NCI-H2196 (cell line): ENCODE data around the gene KCNMA1.

Experiments
- DNase-seq: peaks from one replicate; lab custom pipeline; 2025; ENCODE audit not compliant: unreplicated experiment; lab: John Stamatoyannopoulos, UW

The KCNMA1 gene

DNA sequence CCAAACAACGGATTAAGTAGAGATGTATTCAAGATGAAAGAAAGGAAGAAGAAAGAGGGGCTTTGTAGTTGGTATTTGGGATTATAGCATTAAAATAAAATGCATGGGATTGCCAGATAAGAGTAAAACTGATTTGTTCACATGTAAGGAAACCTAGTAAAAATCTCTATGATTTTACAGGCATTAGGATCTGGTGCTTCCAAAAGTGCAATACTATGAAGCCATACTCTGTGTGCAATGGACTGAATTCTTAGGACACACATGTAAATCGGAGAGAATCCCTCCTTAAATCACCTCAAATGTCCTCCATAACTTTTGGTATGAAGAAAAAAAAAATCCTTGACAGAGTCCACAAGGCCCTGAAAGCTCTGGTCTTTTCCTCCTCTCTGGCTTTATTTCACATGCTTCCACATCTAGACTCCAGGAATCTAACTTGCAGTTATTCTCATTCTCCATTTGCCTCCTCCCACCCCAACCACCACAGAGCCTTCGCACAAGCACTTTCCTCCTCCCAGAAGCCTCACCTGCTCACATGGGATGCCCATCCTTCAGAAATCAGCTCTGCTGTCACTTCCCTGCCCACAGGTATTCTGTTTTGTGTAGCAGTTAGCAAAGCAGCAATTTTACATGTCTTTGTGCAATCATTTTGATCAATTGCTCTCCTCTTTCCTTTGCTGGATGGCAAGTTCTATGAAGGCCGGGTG is 378.3 kb downstream of the KCNMA1 start:
- no peak for DNase-seq

DNA sequence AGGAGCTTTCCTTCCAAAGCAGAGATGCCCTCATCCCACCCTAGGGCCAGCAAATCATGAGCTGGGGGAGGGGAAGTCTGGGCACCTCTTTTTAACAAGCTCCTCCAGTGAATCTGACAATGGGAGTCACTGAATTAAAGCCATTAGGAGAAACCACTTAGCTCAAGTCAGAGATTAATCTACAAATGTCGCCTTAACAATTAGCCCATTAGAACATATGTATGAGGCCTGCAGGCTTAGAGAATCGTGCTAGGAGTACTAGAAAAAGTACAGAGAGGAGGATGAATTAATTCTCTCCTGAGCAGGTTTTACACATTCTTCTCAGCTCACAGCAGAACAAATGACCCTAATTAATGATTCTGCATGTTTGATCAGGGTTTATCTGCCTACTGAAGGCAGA is 381.3 kb downstream of the KCNMA1 start:
- no peak for DNase-seq

- no peak for DNase-seq
These were observed 384.0 kb downstream of the KCNMA1 start for GRCh38 chr10:77253556-77254064.

GRCh38 chr10:77253147-77253545 is 384.5 kb downstream of the KCNMA1 start:
- DNase-seq = no peak

- no peak for DNase-seq
These were observed 385.0 kb downstream of the KCNMA1 start for GRCh38 chr10:77252380-77253146.

DNA sequence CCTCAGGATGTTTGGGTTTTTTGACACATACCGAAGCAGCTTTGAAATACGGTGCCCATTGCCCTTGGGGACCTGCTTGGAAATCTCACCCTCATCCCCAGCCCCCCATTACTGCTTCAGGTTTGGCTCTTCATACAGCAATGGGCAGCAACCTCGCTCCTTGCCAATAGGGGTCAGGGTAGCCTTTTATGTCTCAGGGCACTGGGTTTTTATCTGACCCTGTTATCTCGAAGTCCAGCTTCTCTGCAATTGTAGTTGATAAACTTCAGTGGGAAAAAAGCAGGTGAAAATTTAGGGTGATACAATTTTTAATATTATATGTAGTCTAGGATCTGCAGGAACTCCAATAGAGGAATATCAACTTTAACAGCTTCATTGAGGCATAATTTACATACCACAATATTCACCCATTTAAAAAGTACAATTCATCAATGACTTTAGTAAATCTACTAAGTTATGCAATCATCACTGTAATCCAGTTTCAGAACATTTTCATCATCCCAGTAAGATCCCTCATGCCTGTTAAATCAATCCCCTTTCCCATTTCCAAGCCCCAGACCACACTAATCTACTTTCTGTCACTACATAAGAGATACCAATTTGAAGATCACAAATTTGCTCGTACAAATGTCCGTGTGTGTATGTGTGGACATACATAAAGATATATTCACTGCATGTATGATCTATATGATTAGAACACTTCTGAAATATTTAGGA is 386.2 kb downstream of the KCNMA1 start:
- DNase-seq = peak; percentile 26

GRCh38 chr10:77249901-77250459 is 387.6 kb downstream of the KCNMA1 start:
- DNase-seq = no peak

DNA sequence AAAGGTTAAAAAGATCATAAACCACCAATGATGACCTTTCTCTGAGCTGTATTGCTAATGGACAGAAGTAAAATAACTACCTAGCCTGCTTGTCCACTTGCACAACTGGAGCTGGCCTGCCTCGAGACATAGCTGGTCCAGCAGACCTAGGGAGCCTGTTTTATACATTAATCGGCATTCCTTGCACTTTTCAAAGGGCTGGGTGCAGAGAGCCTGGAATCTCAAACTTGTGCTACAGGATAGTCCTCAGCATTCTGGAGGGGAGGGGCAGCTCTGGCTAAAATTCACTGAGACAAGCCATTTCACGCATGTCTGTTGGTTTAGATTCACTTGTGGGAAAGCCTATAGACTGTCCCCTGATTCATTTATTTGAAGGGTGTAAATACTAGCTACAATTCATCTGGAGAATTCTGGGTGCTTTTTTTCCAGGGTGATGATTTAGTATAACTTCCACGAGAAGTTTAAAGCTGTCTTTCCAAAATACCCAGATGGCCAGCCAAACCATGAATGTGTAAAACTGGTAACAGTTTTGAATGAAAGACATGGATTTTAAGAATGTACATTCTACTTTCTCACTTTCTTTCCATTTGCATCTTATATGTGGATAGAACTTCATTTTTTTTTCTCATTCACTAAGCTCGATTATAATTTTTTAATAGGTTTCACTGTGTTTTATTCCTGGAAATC is 389.4 kb downstream of the KCNMA1 start:
- DNase-seq = no peak

DNA sequence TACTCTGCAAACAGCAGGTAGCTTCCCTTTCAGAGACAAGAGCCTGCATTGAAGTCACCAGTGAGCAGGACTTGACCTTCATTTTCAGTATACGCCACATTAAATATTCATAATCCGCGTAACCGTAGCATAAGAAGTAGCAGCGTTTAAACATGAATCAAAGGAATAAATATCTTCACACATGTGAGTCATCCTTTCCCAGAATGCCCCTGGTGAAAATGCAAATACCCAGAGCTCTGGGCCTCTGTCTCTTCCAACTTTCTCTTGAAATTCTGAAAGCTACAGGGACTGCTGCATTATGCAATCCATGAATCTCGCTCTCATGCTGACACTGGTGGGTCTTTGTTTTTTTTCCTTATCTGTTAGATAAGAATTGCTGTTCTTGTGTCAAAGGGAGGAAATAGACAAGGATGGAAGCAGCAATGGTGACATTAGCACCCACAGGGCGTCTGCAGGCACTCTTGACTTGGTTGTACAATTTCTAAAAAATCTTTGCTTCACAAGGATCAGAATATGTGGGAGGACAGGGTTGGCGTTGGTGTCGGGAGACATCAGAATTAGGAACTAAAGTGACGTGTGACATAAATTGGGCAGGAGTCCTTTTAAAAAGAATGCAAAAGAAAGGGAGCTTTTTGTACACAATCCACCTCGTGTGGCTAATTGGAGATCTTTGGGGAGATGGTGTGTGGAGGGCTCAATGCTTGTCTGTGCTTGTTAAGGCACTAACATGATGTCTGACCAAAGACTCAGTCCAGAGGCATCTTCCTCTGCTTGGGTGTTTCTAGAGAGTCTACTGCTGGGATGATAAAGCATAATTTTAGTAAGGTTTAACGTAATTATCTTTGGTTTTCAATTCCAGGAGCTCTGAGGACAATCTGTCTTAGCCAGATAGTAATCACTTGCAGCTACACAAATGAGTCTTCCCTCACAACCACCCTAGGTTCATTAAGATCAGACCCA is 390.3 kb downstream of the KCNMA1 start:
- no peak for DNase-seq

DNA sequence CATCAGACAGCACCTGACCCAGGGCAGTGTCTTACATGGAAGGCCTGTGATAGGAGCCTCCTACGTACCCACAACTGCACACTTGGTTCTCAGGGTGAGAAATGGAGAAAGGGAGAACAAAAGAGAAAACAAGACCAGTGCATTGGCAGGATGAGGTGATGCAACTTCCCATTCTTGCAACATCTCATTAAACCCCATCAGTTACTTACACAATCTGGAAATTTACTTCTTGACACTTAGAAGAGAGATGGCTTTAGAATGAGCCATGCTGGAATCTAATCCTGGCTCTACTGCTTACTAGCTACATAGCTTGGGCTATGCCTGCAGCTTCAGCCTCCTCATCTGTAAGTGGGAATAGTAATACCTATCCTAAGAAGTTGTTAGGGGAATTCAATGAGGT is 391.7 kb downstream of the KCNMA1 start:
- DNase-seq = no peak

DNA sequence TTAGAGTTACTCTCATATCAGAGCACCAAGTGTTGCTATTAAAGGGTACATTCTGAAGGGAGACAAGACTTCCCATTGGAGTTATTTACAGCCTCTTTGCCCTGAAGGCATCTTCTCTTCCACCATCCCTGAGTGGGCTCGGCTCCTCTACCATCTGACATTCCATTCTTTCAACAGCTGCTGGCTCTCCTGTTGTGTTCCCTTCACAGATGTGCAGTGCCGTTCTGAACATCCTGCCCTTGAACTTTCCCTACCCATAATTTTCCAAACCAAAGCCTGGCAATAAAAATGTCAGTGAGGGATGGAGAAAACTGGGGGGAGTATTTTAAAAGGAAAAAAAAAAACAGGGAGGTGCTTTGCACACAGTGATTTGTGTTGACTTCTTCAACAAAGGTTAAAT is 392.9 kb downstream of the KCNMA1 start:
- DNase-seq = no peak

DNA sequence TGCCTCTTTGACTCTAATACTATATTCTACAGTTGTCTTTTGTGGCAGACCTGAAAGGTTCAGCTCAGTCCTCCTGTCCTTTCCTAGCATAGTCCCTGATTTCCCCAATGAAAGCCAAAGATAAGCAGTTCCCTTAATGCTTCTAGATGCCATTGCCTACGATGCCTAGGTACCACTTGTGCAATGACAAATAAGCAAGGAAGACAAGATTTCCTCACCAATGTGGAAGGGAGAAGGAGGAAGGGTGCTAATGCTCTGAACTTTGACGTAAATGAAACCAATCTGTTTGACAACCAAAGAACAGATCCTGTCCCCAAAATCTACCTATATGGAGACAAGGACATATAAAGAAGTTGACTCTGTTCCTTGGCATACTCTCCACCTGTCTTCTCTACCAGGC is 393.3 kb downstream of the KCNMA1 start:
- DNase-seq = no peak

GRCh38 chr10:77241350-77241725 is 396.3 kb downstream of the KCNMA1 start:
- no peak for DNase-seq

- no peak for DNase-seq
These were observed 396.8 kb downstream of the KCNMA1 start for GRCh38 chr10:77240706-77241349.

DNA sequence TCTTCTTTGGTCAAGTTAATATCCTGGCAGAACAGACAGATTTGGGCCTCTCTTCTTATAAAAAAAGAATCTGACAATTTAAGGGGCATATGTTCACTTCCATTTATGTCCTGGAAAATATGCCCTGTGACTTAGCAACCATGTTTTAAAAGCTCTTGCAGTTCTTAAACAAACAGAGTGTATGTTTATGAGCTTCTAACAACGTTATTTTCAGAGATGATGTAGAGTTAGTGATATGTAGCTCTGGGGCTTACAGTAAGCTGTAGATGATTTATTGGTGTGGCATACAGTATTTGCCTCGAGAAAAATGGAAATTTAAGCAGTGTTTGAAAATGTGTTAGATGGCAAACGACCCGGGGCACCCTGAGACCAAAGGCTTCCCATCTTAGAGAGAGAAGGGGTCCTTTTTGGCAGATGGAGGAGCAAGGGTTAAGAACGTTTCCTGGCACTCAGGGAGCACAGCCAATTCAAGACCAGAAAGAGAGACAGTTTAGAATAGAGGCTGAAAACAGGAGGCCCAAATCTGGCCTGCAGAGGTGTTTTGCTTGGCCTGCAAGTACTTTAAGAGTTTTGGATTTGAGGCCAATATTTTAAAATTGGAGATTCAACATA is 397.5 kb downstream of the KCNMA1 start:
- no peak for DNase-seq

DNA sequence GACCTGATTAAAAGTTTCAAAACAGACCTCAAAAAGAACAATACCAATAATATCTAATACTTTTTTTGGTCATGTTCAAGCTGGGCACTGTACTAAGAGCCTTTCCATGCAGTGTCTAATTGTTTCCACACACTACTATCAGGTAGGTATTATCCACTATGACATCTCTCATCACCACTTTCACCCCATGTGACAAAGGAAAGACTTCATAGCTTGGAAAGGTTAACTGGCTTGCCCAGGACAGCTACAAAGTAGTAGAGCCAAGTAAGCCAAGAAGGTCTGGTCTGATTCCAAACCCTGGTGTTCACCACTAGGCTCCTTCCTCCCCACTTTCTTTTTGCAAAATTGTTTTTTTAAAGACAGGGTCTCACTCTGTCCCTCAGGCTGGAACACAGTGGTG is 400.5 kb downstream of the KCNMA1 start:
- DNase-seq = no peak

GRCh38 chr10:77236700-77237099 is 400.9 kb downstream of the KCNMA1 start:
- no peak for DNase-seq

DNA sequence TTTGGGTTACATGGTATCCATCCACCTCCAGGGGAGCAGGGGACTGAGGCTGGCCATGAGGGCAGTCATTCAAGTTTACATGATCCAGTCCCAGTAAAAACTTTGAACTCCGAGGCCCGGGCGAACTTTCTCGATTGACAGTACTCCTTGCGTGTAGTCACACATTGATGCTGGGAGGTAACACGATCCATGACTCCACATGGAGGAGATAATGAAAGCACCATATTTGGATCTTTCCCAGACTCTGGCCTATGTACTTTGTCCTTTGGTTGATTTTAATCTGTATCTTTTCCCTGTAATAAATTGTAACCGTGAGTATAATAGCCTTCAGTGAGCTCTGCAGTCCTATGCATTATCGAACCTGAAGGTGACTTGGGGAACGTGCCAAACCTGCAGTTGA is 401.6 kb downstream of the KCNMA1 start:
- no peak for DNase-seq

GRCh38 chr10:77234599-77234998 is 403.0 kb downstream of the KCNMA1 start:
- DNase-seq = no peak
